Measurements from ENCODE around the gene RPL26.

The RPL26 gene

GRCh38 chr17:8362651-8363332, 20.2 kb downstream of the RPL26 start:
- no peak for DNase-seq (ENCODE audit: low spot score)
- TF ChIP-seq CTCF (IDR thresholded peaks at IDR 0.05; ENCODE audit: extremely low read depth, missing control alignments): no peak

GRCh38 chr17:8360751-8361150, 22.2 kb downstream of the RPL26 start:
- TF ChIP-seq CTCF (IDR thresholded peaks at IDR 0.05; ENCODE audit: extremely low read depth, missing control alignments): no peak
- DNase-seq (ENCODE audit: low spot score): no peak

- no peak for TF ChIP-seq CTCF (IDR thresholded peaks at IDR 0.05; ENCODE audit: extremely low read depth, missing control alignments)
- DNase-seq (ENCODE audit: low spot score): no peak
Observed at GRCh38 chr17:8360260-8360659, 22.7 kb downstream of the RPL26 start.

GRCh38 chr17:8359769-8360168, 23.2 kb downstream of the RPL26 start:
- no peak for DNase-seq (ENCODE audit: low spot score)
- no peak for TF ChIP-seq CTCF (IDR thresholded peaks at IDR 0.05; ENCODE audit: extremely low read depth, missing control alignments)

- no peak for DNase-seq (ENCODE audit: low spot score)
- no peak for TF ChIP-seq CTCF (IDR thresholded peaks at IDR 0.05; ENCODE audit: extremely low read depth, missing control alignments)
Observed at GRCh38 chr17:8357910-8358309, 25.1 kb downstream of the RPL26 start.

- no peak for DNase-seq (ENCODE audit: low spot score)
- TF ChIP-seq CTCF (IDR thresholded peaks at IDR 0.05; ENCODE audit: extremely low read depth, missing control alignments): no peak
Observed at GRCh38 chr17:8354236-8354635, 28.8 kb downstream of the RPL26 start.

- TF ChIP-seq CTCF (IDR thresholded peaks at IDR 0.05; ENCODE audit: extremely low read depth, missing control alignments): no peak
- DNase-seq (ENCODE audit: low spot score): no peak
Observed at GRCh38 chr17:8353736-8354135, 29.3 kb downstream of the RPL26 start.
